GM12878 (cell line): ENCODE data around the gene P3R3URF. TPM values are rescaled to one million over a fixed set of nuclear protein-coding genes. Genes with fewer than 3 reads are reported as not detected.

Experiments used
- BCL11A ChIP-seq: IDR thresholded peaks from 2 replicates; pipeline ENCODE4 v1.6.1; 2011; ENCODE audit warnings: low read depth, low read length
- HDAC2 ChIP-seq: fragments of 200-600 bp; sonication (generic); IDR thresholded peaks from 2 replicates; pipeline ENCODE4 v1.6.1; 2017
- IKZF1 ChIP-seq: fragments of 450-650 bp; conservative IDR thresholded peaks from 2 replicates; pipeline ENCODE4 v1.6.1; 2017; ENCODE audit warnings: antibody characterized with exemption, mild to moderate bottlenecking
- IRF4 ChIP-seq: IDR thresholded peaks from 2 replicates; pipeline ENCODE4 v1.6.1; 2011; ENCODE audit warnings: low read depth, low read length
- JUND ChIP-seq: IDR thresholded peaks from 2 replicates; pipeline ENCODE4 v1.6.1; 2012; ENCODE audit warnings: low read depth, mild to moderate bottlenecking, low read length, improper control_type of control experiment, moderate library complexity
- MTA2 ChIP-seq: fragments of 450-650 bp; IDR thresholded peaks from 2 replicates; pipeline ENCODE4 v1.6.1; 2016; ENCODE audit warnings: low read depth, mild to moderate bottlenecking, moderate library complexity
- NFXL1 ChIP-seq: fragments of 450-650 bp; IDR thresholded peaks from 2 replicates; pipeline ENCODE4 v1.6.1; 2017; ENCODE audit warnings: antibody characterized with exemption, mild to moderate bottlenecking, borderline replicate concordance
- NFYA ChIP-seq: IDR thresholded peaks from 2 replicates; pipeline ENCODE4 v1.6.1; 2011; ENCODE audit warnings: low read depth, mild to moderate bottlenecking, low read length, improper control_type of control experiment, borderline replicate concordance
- NR2C1 ChIP-seq: fragments of 450-650 bp; IDR thresholded peaks from 2 replicates; pipeline ENCODE4 v1.6.1; 2017; ENCODE audit warnings: antibody characterized with exemption, mild to moderate bottlenecking, moderate library complexity
- POLR2AphosphoS2 ChIP-seq: IDR thresholded peaks from 2 replicates; pipeline ENCODE4 v1.6.1; 2011; ENCODE audit warnings: low read depth, mild to moderate bottlenecking, low read length, improper control_type of control experiment, moderate library complexity
- RFX5 ChIP-seq: IDR thresholded peaks from 2 replicates; pipeline ENCODE4 v1.6.1; 2011; ENCODE audit warnings: low read depth, low read length, improper control_type of control experiment
- RUNX3 ChIP-seq: IDR thresholded peaks from 2 replicates; pipeline ENCODE4 v1.6.1; 2012; ENCODE audit warnings: low read length, inconsistent platforms
- SRF ChIP-seq, 2 experiments: IDR thresholded peaks; 2 replicates each; pipeline ENCODE4 v1.6.1; 2011; ENCODE audit warnings: low read depth in 2 of 2, low read length in 2 of 2, mild to moderate bottlenecking in 1 of 2, moderate library complexity in 1 of 2
- SUZ12 ChIP-seq: fragments of 200-600 bp; sonication (generic); IDR thresholded peaks from one replicate; pipeline ENCODE4 v1.6.1; 2018; ENCODE audit warnings: antibody characterized with exemption, mild to moderate bottlenecking; ENCODE audit not compliant: unreplicated experiment
- TARDBP ChIP-seq: IDR thresholded peaks from 2 replicates; pipeline ENCODE4 v1.6.1; 2016; ENCODE audit warnings: borderline replicate concordance
- WRNIP1 ChIP-seq: IDR thresholded peaks from 2 replicates; pipeline ENCODE4 v1.6.1; 2011; ENCODE audit warnings: low read depth, low read length, improper control_type of control experiment, borderline replicate concordance
- ZNF217 ChIP-seq: fragments of 450-650 bp; IDR thresholded peaks from 2 replicates; pipeline ENCODE4 v1.6.1; 2017; ENCODE audit warnings: antibody characterized with exemption, mild to moderate bottlenecking
- ZNF24 ChIP-seq: fragments of 450-650 bp; IDR thresholded peaks from 2 replicates; pipeline ENCODE4 v1.6.1; 2017; ENCODE audit warnings: antibody characterized with exemption, mild to moderate bottlenecking
- polyA plus RNA-seq, 11 experiments: library from polyadenylated mRNA; depleted of rRNA in 4 of 11; unstranded in 6 of 11; stranded (reverse) in 5 of 11; fragments of >200 nt; fragmentation: Nextera tagmentation in 4 of 11; fragmentation: Illumina TruSeq in 1 of 11; extraction: Ambion mirVana in 4 of 11; extraction: Trizol in 1 of 11; gene quantifications; 1 replicate in 1 of 11; 2 replicates in 10 of 11; pipeline versions ENCODE4 v1.2.1 to v1.2.3, GENCODE V29; 2011 to 2016; ENCODE audit warnings: inconsistent platforms in 2 of 11, missing spikeins in 2 of 11, low read depth in 1 of 11
- total RNA-seq, 4 experiments: library from RNA; depleted of rRNA in 3 of 4; stranded (reverse); fragments of >200 nt in 3 of 4; fragmentation: Illumina TruSeq in 1 of 4; extraction: Trizol in 1 of 4; gene quantifications; 2 replicates each; pipeline versions ENCODE4 v1.2.1 to v1.2.3, GENCODE V29; 2013 to 2021
- TF ChIP-seq, protein P1 (sequence below): fragments of 450-650 bp; IDR thresholded peaks from 2 replicates; pipeline ENCODE4 v1.6.1; 2017; ENCODE audit warnings: mild to moderate bottlenecking, low read depth, inconsistent platforms; ENCODE audit not compliant: poor library complexity, severe bottlenecking
- TF ChIP-seq, protein P2 (sequence below): fragments of 450-650 bp; conservative IDR thresholded peaks from 2 replicates; pipeline ENCODE4 v1.6.1; 2017; ENCODE audit warnings: mild to moderate bottlenecking, moderate library complexity
- TF ChIP-seq, protein P3 (sequence below): fragments of 450-650 bp; IDR thresholded peaks from 2 replicates; pipeline ENCODE4 v1.6.1; 2016; ENCODE audit warnings: mild to moderate bottlenecking, moderate library complexity, borderline replicate concordance
- TF ChIP-seq, protein P4 (sequence below): IDR thresholded peaks from 2 replicates; pipeline ENCODE4 v1.6.1; 2012; ENCODE audit warnings: low read depth, low read length, improper control_type of control experiment

Gene P3R3URF
- total and polyA plus RNA-seq, 10 of the 15 experiments (the other 5 are each of a cell fraction or from before 2014, with no cell fraction given): not detected

DNA sequence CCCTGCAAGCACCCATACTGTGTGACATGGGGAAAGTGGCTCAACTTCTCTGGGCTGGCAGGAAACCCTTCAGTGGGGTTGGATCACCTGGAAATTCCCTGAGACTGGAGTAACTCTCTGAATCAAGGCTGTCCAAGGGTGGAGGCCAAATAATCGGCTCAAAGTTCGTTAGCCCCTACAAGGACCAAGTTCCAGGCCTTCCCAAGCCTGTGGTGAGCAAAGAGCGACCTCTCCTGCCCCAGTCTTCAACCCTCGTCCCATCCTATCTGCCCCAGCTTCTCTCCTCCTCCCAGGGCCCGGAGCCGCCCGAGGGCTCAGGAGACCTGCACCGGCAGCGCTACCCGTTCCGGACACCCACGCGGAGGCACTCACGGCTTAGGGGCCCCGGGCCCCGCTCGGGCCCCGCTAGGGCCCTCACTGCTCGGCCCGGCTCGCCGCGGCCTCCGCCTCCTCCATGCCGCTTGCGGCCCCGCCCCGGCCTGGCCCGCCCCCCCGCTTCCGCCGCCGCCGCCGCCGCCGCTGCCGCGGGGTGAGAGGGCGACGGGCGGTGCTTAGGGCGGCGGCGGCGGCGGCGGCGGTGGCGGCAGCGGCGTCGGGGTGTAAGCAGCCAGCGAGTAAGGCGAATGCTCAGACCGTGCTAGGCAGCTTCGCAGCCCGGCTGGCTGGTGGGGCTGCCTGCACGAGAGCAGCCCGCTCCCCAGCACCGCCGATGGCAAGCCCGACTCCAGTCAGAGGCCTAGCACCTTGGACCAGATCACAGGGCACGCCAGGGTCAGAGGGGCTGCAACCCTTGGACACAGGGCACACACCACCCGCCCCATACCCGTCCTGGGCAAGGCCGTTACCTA lies 21.9 kb upstream of the P3R3URF start, which contains the start of gene POMGNT1 (continued):
- TF ChIP-seq RFX5 (no peak), POLR2AphosphoS2 (no peak; the same call in 1 of the 2 replicates), HDAC2 (no peak), TARDBP (no peak), BCL11A (no peak), MTA2 (no peak), NFXL1 (0 out of 2 replicates have a peak, but pooled peaks have one; percentile 46), SRF (IDR thresholded peaks at IDR 0.05; ENCODE audit: low read depth in 2 of 2, low read length in 2 of 2) (0 out of 4 replicates have a peak, but pooled peaks of 1 of the 2 experiments have one; percentile 17), RUNX3 (peak; percentile 31; the same call in 1 of the 2 replicates), SUZ12 (no peak), ZNF217 (no peak; the same call in 1 of the 2 replicates), IKZF1 (peak; percentile 44; the same call in 1 of the 2 replicates), WRNIP1 (no peak), JUND (no peak), NR2C1 (peak; percentile 85), NFYA (no peak), ZNF24 (no peak), IRF4 (no peak)
- TF ChIP-seq, protein P1, sequence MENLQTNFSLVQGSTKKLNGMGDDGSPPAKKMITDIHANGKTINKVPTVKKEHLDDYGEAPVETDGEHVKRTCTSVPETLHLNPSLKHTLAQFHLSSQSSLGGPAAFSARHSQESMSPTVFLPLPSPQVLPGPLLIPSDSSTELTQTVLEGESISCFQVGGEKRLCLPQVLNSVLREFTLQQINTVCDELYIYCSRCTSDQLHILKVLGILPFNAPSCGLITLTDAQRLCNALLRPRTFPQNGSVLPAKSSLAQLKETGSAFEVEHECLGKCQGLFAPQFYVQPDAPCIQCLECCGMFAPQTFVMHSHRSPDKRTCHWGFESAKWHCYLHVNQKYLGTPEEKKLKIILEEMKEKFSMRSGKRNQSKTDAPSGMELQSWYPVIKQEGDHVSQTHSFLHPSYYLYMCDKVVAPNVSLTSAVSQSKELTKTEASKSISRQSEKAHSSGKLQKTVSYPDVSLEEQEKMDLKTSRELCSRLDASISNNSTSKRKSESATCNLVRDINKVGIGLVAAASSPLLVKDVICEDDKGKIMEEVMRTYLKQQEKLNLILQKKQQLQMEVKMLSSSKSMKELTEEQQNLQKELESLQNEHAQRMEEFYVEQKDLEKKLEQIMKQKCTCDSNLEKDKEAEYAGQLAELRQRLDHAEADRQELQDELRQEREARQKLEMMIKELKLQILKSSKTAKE: no peak
- TF ChIP-seq, protein P2, sequence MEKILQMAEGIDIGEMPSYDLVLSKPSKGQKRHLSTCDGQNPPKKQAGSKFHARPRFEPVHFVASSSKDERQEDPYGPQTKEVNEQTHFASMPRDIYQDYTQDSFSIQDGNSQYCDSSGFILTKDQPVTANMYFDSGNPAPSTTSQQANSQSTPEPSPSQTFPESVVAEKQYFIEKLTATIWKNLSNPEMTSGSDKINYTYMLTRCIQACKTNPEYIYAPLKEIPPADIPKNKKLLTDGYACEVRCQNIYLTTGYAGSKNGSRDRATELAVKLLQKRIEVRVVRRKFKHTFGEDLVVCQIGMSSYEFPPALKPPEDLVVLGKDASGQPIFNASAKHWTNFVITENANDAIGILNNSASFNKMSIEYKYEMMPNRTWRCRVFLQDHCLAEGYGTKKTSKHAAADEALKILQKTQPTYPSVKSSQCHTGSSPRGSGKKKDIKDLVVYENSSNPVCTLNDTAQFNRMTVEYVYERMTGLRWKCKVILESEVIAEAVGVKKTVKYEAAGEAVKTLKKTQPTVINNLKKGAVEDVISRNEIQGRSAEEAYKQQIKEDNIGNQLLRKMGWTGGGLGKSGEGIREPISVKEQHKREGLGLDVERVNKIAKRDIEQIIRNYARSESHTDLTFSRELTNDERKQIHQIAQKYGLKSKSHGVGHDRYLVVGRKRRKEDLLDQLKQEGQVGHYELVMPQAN: peak; percentile 46; the same call in 1 of the 2 replicates
- TF ChIP-seq, protein P3, sequence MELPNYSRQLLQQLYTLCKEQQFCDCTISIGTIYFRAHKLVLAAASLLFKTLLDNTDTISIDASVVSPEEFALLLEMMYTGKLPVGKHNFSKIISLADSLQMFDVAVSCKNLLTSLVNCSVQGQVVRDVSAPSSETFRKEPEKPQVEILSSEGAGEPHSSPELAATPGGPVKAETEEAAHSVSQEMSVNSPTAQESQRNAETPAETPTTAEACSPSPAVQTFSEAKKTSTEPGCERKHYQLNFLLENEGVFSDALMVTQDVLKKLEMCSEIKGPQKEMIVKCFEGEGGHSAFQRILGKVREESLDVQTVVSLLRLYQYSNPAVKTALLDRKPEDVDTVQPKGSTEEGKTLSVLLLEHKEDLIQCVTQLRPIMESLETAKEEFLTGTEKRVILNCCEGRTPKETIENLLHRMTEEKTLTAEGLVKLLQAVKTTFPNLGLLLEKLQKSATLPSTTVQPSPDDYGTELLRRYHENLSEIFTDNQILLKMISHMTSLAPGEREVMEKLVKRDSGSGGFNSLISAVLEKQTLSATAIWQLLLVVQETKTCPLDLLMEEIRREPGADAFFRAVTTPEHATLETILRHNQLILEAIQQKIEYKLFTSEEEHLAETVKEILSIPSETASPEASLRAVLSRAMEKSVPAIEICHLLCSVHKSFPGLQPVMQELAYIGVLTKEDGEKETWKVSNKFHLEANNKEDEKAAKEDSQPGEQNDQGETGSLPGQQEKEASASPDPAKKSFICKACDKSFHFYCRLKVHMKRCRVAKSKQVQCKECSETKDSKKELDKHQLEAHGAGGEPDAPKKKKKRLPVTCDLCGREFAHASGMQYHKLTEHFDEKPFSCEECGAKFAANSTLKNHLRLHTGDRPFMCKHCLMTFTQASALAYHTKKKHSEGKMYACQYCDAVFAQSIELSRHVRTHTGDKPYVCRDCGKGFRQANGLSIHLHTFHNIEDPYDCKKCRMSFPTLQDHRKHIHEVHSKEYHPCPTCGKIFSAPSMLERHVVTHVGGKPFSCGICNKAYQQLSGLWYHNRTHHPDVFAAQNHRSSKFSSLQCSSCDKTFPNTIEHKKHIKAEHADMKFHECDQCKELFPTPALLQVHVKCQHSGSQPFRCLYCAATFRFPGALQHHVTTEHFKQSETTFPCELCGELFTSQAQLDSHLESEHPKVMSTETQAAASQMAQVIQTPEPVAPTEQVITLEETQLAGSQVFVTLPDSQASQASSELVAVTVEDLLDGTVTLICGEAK: no peak
- TF ChIP-seq, protein P4, sequence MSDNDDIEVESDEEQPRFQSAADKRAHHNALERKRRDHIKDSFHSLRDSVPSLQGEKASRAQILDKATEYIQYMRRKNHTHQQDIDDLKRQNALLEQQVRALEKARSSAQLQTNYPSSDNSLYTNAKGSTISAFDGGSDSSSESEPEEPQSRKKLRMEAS: no peak
